Measurements from ENCODE around the gene MMP7.

Gene MMP7

DNA sequence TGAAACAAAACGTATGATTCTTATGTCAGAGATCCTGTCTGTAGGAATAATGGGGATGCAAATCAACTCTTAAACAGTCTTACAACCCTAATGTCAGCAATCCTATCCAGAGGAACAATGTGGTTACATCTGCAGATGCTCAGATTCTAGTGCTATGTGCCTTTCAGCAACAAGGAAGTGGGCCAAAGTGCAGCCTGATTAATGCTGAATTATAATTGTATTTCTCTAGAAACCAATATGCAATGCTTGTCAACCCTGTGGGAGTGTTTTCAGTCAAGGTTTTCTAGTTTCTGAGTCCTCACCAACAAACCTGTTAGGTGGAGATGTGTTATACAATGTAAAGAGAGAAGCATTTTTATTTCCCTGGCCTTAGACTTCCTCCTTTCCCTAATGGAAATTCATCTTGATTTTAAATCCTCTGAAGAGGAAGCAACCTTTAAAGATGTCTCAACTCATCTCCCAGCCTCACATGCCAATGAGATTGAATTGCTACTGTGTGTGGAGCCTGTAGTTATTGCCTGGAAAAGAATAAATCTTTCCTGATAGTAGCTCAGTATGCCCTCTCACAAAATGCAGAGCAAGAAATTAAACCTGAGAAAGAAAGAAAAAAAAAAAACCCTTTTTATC, 51.8 kb downstream of the MMP7 start:
- Histone ChIP-seq H3K4me3 (no peak overlapping the region), H3K9me3 (no peaks in the 10 kb centered on the region), H3K4me1 (peaks cover 15% of the 10 kb centered on the region), H3K36me3 (replicated peaks) (no peaks in the 10 kb centered on the region), H3K27me3 (ENCODE audit: low read depth) (no peaks in the 10 kb centered on the region)
- in situ Hi-C loops (cut with MboI; ENCODE audit: low sequenced_read_pairs) = no loop called here
- no peak for DNase-seq (ENCODE audit: low spot score in 2 of 2)

- Histone ChIP-seq H3K36me3 (replicated peaks) (no peaks in the 10 kb centered on the region), H3K9me3 (no peaks in the 10 kb centered on the region), H3K4me1 (peaks cover 15% of the 10 kb centered on the region), H3K27me3 (ENCODE audit: low read depth) (no peaks in the 10 kb centered on the region), H3K4me3 (no peak overlapping the region)
- in situ Hi-C loops (cut with MboI; ENCODE audit: low sequenced_read_pairs) = no loop called here
- DNase-seq (ENCODE audit: low spot score in 2 of 2) = peak; percentile 45 to 76
These were observed 53.7 kb downstream of the MMP7 start for GRCh38 chr11:102476812-102477211.

DNA sequence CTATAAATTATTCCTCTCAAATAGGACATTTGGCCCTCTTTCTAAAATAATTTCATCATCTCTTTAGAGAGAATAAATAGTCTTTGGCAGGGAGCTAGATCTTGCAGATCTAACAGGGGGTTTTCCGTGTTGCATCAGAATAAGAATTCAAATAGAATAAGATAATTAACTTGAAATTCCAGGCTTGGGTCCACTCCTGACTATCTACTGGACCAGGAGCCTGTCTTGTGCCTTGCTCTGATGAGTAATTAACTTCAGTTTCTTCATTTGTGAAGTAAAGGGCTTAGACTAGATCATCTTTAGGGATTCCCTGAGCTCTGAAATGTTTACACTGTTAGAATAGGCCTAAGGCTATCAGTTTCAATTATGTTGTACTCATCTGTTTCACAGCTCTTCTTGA, 54.5 kb downstream of the MMP7 start:
- Histone ChIP-seq H3K9me3 (no peaks in the 10 kb centered on the region), H3K36me3 (replicated peaks) (no peaks in the 10 kb centered on the region), H3K4me1 (peaks cover 11% of the 10 kb centered on the region), H3K27me3 (ENCODE audit: low read depth) (no peaks in the 10 kb centered on the region), H3K4me3 (no peak overlapping the region)
- no peak for DNase-seq (ENCODE audit: low spot score in 2 of 2)
- in situ Hi-C loops (cut with MboI; ENCODE audit: low sequenced_read_pairs) = no loop called here

DNA sequence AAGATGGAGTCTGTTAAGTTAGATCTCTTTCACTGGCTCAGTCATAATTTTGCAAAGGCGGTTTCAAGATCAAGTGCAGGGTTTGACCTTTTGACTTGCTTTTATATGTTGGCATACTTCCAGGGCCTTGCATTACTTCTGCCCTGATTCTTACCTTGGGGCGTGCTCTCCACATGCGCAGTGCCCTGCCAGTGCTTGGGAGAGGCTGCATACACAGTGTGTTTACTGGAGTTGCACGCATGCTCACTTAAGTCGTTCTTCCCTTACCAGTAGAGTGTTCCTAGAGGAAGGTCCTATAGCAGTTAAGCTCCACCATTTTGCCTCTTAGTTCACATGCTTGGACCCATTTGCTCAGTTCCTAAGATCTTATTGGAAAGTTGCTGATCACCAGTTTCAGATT, 57.0 kb downstream of the MMP7 start:
- H3K4me3 ChIP-seq = no peak overlapping the region
- H3K36me3 ChIP-seq (replicated peaks) = no peaks in the 10 kb centered on the region
- H3K4me1 ChIP-seq = peaks cover 11% of the 10 kb centered on the region
- no peaks in the 10 kb centered on the region for H3K27me3 ChIP-seq (ENCODE audit: low read depth)
- H3K9me3 ChIP-seq = no peaks in the 10 kb centered on the region
- DNase-seq (ENCODE audit: low spot score in 2 of 2) = no peak
- in situ Hi-C loops (cut with MboI; ENCODE audit: low sequenced_read_pairs) = no loop called here

DNA sequence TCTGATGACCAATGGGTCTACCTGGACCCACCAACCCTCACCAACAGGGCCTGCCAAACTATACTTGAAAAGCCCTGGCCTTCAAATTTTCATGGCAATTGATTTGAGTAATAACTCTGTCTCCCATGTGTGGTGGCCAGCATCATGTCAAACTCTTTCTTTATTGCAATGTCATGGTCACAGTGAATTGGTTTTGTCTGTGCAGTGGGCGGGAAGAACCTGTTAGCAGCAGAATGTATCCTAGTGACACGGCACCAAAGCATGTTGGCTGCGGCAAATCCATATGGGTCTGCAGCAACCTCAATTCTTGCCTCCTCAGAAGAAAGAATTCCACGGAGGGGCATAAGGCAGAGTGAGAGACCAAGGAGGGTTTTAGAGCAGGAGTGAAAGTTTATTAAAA, 58.4 kb downstream of the MMP7 start:
- Histone ChIP-seq H3K27me3 (ENCODE audit: low read depth) (no peaks in the 10 kb centered on the region), H3K9me3 (no peaks in the 10 kb centered on the region), H3K4me3 (no peak overlapping the region), H3K36me3 (replicated peaks) (no peaks in the 10 kb centered on the region), H3K4me1 (peaks cover 11% of the 10 kb centered on the region)
- in situ Hi-C loops (cut with MboI; ENCODE audit: low sequenced_read_pairs) = no loop called here
- DNase-seq (ENCODE audit: low spot score in 2 of 2) = no peak

- Histone ChIP-seq H3K4me3 (no peak overlapping the region), H3K36me3 (replicated peaks) (no peaks in the 10 kb centered on the region), H3K9me3 (no peaks in the 10 kb centered on the region), H3K4me1 (peaks cover 7% of the 10 kb centered on the region), H3K27me3 (ENCODE audit: low read depth) (no peaks in the 10 kb centered on the region)
- DNase-seq (ENCODE audit: low spot score in 2 of 2) = no peak
- in situ Hi-C loops (cut with MboI; ENCODE audit: low sequenced_read_pairs) = no loop called here
These were observed 59.1 kb downstream of the MMP7 start for GRCh38 chr11:102471474-102471873.

All from HAP-1 (cell line).